SW480 (cell line): Measurements from ENCODE around the gene RAB30.
A peak's percentile ranks its signal among the peaks of the same experiment; 100 is the strongest.
"Not testable (repeated sequence)": the region's sequence is repeated elsewhere in the genome, so short reads cannot be mapped to it uniquely, and the experiment has no call there.

Experiments
- DNase-seq: peaks from one replicate; pipeline ENCODE4 v3.0.0-alpha.2; 2016; ENCODE audit warnings: low spot score

RAB30 gene

DNA sequence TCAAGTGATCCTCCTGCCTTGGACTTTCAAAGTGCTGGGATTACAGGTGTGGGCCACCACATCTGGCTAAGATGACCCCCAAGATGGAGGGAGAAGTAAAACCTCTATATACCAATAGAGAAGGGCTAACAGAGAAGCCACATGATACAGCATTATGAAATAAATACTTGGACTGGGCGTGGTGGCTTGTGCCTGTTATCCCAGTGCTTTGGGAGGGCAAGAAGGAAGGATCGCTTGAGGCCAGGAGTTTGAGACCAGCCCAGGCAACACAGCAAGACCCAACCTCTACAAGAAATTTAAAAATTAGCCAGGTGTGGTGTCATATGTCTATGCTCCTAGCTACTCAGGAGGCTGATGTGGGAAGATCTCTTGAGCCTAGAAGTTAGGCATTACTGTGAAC lies 61.7 kb downstream of the RAB30 start:
- no peak for DNase-seq

GRCh38 chr11:83009136-83009535 lies 62.6 kb downstream of the RAB30 start:
- not testable (repeated sequence) for DNase-seq

- no peak for DNase-seq
Measured at GRCh38 chr11:83008581-83008923, 63.1 kb downstream of the RAB30 start.

- no peak for DNase-seq
Measured at GRCh38 chr11:83007909-83008580, 63.7 kb downstream of the RAB30 start.

- DNase-seq = no peak
Measured at GRCh38 chr11:83007477-83007876, 64.2 kb downstream of the RAB30 start.

DNA sequence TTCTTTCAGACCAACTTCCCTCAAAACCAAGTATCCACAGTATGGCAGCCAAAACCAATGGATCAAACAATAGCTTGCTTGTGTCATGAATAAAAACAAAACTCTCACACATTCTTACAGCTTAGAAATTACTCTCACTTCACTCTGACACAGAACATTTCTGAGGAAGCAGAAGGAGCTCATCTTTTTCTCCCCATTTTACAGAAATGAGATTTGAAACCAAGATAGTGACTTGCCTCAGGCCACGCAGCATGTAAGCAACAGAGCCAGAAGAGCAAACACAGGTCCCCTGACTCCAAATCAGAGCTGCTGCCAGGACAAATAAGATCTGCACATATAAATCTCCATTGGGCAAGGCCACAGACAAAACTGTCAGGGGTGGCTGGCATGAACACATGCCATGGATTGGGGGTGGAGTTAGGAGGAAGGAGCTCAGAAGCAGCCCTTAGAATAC lies 64.8 kb downstream of the RAB30 start:
- DNase-seq = no peak

DNA sequence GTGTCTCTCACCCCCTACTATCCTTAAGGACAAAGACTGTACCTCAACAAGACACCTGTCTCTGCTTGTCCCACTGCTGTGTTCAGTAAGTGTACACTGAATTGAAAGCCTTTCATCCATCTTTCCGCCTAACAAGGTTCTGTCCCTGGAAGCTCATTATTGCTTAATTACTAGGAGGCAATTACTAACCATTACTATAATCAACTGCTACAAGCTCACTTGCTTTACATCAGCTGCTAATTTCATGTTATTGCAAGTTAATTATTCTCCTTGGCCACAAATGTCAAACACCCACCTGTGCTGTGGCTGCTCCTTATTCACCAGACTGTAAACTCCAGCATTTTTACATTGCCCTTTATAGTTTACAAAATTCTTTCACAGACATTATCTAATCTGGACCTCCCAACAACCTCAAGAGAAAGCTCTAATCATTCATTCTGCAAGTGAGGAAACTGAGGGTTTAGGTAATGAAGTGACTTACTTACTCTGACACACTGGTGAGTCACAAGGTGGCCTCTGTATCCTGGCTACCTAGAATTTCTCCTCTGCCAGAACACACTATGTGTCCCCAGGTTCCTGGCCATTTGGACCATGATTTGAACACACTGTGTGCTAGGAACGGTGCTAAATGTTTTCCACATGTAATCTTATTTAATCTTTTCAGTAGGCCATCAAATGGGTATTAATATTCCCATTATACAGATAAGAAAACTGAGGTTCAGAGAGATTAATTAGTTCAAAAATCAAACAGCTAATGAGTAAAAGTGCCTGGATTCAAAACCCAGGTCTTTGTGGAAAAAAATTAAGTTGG lies 66.7 kb downstream of the RAB30 start:
- DNase-seq = no peak

- no peak for DNase-seq
Measured at GRCh38 chr11:83002522-83002921, 69.2 kb downstream of the RAB30 start.

DNA sequence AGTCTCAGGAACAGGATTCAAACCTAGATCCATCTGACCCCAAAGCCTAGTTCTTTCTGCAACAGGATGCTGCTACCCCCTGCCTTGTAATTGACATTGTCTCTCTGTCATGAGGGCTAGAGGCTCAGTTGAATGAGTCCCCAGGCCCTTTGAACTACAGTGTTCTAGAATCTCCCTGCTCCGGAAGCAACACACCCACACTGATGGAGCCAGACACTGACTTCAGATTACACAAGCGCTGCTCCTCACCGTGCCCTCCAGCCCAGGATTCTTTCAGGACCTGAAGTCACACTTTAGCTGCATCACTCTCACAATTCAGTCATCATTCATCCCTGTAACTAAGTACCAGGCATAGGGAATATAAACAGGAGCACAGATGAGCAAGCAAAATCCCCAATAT lies 69.6 kb downstream of the RAB30 start:
- DNase-seq = no peak

GRCh38 chr11:83000381-83000780 lies 71.3 kb downstream of the RAB30 start:
- DNase-seq = no peak

DNA sequence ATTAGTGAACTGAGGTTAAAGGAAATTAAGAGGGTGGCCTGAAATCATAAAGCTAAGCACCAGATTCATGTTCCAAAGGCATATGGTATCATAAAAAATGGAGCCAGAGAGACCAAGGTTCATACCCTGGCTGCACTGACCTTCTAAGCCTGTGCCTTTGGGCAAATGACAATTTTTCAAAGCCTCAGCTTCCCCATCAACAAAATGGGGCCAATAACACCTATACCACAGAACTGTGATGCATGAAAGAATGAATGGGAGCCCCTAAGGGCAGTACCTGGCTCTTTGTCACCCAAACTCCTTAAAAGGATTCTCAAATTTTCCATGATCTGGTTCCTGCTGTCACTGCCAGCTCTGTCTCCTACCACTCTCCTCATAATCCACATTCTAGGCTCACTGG lies 72.5 kb downstream of the RAB30 start:
- DNase-seq = no peak

DNA sequence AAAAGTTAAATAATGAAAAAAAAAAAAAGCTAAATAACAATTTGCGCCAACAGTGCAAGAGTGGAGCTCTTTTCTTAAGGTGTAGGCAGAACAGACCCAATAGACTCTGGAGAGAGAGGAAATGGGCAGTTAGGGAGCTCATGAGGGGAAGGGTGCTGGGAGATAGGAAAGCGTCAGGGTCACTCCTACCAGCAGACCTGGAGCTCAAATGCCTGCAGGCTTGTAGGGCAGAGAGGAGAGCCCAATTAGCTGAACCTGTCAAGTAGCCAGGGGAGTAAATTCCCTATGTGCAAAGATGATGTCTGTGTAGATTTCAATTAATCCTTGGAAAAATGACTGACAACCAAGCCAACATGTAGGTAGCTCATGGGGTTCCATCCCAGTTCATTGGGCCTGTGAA lies 73.0 kb downstream of the RAB30 start:
- DNase-seq = no peak

DNA sequence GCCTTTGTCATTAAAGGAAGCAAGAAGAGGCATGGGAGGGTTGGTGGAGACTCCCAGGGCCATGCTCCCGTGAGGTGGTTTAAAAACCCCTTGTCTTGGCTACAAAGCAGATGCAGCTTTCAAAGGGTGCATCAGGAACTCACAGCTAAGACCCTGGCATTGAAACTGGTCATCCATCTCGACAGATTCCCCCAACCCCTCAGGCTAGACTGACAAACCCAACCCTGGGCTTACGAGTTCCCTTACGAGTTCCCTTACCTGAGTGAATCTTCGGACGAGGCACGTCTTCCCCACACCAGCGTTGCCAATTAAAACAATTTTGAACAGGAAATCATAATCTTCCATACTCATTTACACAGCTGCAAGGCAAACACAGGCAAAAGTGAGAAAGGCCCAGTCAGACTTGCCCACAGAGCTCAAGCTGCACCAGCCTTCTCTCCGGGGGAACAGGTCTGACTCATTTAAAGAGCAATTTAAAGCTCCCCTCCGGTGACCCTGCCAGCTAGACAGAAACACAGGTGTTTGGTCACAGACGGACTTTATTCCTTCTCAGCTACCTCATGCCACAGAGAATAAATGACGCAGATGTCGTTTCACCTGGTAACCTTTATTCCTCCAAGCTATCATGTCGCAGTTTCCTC lies 74.6 kb downstream of the RAB30 start:
- DNase-seq = peak; percentile 59

DNA sequence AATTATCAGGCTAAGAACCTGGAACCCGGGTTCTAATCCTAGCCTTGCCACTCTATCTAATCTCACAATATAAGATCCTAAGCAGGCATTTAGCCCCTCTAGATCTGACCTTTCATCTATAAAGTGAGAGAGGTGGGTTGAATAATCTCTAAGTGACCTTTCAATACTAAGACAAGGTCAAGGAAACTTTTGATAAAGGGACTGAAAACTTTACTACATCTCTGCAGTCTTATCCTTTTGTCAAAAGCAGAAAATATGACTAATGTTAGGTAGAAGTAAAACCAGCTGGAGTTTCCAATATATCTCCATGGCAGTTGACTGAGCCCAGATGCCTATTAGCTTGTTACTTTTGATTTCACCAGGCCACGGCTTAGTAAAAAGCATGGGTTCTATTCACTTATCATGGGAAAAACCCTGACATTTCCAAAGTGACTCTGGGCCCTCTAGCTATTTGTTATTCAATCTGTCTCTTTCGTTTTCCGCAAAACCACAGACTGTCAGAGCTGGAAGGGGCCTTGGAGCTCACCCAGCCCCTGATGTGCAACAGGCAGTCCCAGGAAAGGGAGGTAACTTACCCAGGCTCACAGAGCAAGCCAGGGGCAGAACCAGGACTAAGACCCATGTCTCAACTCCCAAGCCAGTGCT lies 75.8 kb downstream of the RAB30 start:
- DNase-seq = no peak

- no peak for DNase-seq
Measured at GRCh38 chr11:82995235-82995634, 76.5 kb downstream of the RAB30 start.

DNA sequence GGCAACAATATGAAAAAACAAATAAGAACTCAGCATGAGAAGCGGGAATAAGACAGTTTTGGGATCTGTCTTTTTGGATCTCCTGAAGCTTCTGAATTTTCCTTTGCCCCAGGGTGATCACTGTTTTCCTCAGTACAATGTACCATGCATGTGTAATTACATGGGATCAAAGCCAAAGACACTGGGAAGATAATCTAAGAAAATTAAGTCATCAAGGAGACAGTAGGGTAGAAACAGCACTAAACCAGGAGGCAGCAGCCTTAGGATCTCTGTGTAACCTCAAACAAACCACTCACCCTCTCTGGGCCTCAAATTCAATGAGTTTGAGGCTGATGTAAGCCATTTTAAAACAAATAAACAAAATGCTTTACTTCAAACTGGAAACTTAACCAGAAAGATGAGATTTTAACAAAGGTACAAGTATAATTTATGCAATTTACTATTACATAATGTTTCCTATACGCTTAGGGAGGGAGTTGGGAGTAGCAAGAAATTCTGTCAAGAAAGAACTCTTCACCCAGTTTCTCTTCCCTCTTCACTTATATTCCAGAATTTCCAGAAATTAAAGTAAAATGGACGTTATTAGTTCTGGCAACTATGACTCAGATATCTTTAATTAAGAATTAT lies 77.0 kb downstream of the RAB30 start:
- no peak for DNase-seq

GRCh38 chr11:82992223-82992622 lies 79.5 kb downstream of the RAB30 start:
- no peak for DNase-seq

DNA sequence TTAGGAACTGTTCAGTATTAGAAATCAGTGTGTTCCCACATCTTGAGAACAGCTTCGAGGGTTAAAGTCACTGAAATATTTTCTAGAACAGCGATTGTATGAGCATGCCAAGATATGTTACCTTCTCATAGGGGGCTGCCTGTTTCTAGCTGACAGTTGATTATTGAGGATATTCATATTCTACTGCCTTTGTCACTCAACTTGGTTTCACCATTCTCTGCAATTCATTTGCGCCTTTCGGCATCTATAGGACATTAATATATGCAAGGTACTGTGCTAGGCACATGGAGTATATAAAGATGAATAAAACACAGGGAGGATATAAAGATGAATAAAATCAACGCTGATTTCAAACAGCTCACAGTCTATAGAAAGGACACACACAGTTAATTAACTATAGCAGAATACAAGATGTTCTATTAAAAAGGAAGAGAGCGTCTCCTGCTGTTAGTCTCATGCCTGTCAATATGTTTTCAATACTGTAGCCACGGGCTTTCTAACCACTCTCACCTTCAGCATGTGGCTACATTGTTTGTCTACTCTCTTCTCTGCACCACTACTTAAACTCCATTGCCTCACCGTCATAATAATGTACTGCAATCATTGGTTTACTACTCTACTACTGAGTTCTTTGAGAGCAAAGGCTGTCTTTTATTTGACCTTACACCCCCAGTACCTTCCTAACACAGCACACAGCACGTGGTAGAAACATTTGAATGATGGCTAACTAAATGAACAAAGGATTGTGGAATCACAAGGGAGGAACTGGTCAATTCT lies 81.9 kb downstream of the RAB30 start:
- DNase-seq = peak; percentile 72

DNA sequence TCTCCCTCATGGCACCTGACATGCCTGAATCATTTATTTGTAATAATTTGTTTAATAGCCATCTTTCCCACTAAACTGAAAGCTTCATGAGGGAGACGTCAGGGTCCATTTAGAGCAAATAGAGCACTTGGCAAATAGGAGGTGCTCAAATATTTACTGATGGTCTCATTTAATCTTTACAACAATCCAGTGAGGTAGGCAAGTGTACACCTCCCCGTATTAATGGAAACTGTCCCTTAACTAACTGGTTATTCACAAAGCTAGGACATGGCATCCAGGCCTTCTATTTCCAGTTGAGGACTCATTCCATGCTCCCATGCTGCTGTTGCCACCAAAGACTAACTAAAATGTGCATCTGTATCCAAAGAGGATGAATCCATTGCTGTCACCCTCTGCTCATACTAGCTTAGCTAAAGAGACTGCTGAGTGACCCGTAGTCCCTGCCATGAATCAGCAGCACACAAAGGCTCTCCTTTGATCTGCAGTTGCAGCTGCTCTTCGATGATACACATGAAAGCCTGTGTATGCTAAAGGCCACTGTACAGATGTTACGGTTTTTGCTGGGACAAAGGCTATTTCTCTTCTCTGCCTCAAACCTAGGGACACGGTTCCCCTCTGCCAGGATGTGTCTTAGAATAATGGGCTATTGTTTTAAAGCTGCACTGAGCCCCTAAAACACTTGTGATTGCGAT lies 82.6 kb downstream of the RAB30 start:
- peak; percentile 96 for DNase-seq

GRCh38 chr11:82987997-82988396 lies 83.7 kb downstream of the RAB30 start:
- no peak for DNase-seq

GRCh38 chr11:82986446-82986845 lies 85.3 kb downstream of the RAB30 start:
- DNase-seq = no peak
